MM.1S (cell line): ENCODE results near the gene PSMB10.

Source experiments
- DNase-seq: peaks from one replicate; pipeline ENCODE4 v3.0.0-alpha.2; 2015
- H2AFZ ChIP-seq: fragments of 300-600 bp; sonication (generic); 2 replicates; pipeline ENCODE4 v1.6.0; 2016; ENCODE audit warnings: antibody characterized with exemption, low read length
- H3F3A ChIP-seq: fragments of 300-600 bp; sonication (generic); 2 replicates; pipeline ENCODE4 v1.6.1; 2016; ENCODE audit warnings: mild to moderate bottlenecking, antibody characterized with exemption, low read length, moderate library complexity, mixed read lengths; ENCODE audit not compliant: insufficient read depth
- H3K27ac ChIP-seq: fragments of 300-600 bp; sonication (generic); 2 replicates; pipeline ENCODE4 v1.5.1; 2016; ENCODE audit warnings: mild to moderate bottlenecking, low read length
- H3K27me3 ChIP-seq: fragments of 300-600 bp; sonication (generic); replicated peaks from 2 replicates; pipeline ENCODE4 v1.6.0; 2016; ENCODE audit warnings: low read length; ENCODE audit not compliant: insufficient read depth
- H3K36me3 ChIP-seq: fragments of 300-600 bp; sonication (generic); replicated peaks from 2 replicates; pipeline ENCODE4 v1.6.1; 2016; ENCODE audit warnings: mild to moderate bottlenecking, low read length, mixed read lengths; ENCODE audit not compliant: insufficient read depth
- H3K4me1 ChIP-seq: fragments of 300-600 bp; sonication (generic); 2 replicates; pipeline ENCODE4 v1.6.1; 2016; ENCODE audit warnings: low read length, mixed read lengths
- H3K4me2 ChIP-seq: fragments of 300-600 bp; sonication (generic); 2 replicates; pipeline ENCODE4 v1.6.0; 2016; ENCODE audit warnings: low read depth, low read length
- H3K4me3 ChIP-seq: fragments of 300-600 bp; sonication (generic); 2 replicates; pipeline ENCODE4 v1.5.1; 2016; ENCODE audit warnings: low read length, mixed read lengths
- H3K79me2 ChIP-seq: fragments of 300-600 bp; sonication (generic); 2 replicates; pipeline ENCODE4 v1.6.1; 2016; ENCODE audit warnings: mixed run types, low read length, mixed read lengths
- H3K9ac ChIP-seq: fragments of 300-600 bp; sonication (generic); 2 replicates; pipeline ENCODE4 v1.6.1; 2016; ENCODE audit warnings: low read length, mixed read lengths
- H3K9me2 ChIP-seq: fragments of 300-600 bp; sonication (generic); replicated peaks from 2 replicates; pipeline ENCODE4 v1.6.1; 2016; ENCODE audit warnings: mild to moderate bottlenecking, low read length, mixed read lengths; ENCODE audit not compliant: insufficient read depth
- H3K9me3 ChIP-seq: fragments of 300-600 bp; sonication (generic); replicated peaks from 2 replicates; pipeline ENCODE4 v1.6.1; 2016; ENCODE audit warnings: mild to moderate bottlenecking, low read length, mixed read lengths; ENCODE audit not compliant: insufficient read depth
- H4K20me1 ChIP-seq: fragments of 300-600 bp; sonication (generic); 2 replicates; pipeline ENCODE4 v1.6.1; 2016; ENCODE audit warnings: mild to moderate bottlenecking, low read length, moderate library complexity, mixed read lengths; ENCODE audit not compliant: insufficient read depth
- CTCF ChIP-seq: fragments of 300-600 bp; sonication (generic); IDR thresholded peaks from 2 replicates; pipeline ENCODE4 v1.5.1; 2016; ENCODE audit warnings: antibody characterized with exemption, low read length, mixed read lengths
- EZH2 ChIP-seq: fragments of 300-600 bp; sonication (generic); optimal IDR thresholded peaks from 2 replicates; pipeline ENCODE3; 2017; ENCODE audit warnings: low read depth, mild to moderate bottlenecking, antibody characterized with exemption, low read length, mixed read lengths
- EZH2phosphoT487 ChIP-seq: fragments of 300-600 bp; sonication (generic); IDR thresholded peaks from 2 replicates; pipeline ENCODE4 v1.6.1; 2018; ENCODE audit warnings: antibody characterized with exemption, low read length

Gene PSMB10

GRCh38 chr16:67914758-67915495 is 21.7 kb downstream of the PSMB10 start:
- Histone ChIP-seq H4K20me1 (no peaks in the 10 kb centered on the region), H3K9me2 (no peaks in the 10 kb centered on the region), H3K4me3 (no peak overlapping the region), H3K79me2 (peaks cover 9% of the 10 kb centered on the region), H2AFZ (no peak overlapping the region), H3K36me3 (no peaks in the 10 kb centered on the region), H3K9me3 (no peaks in the 10 kb centered on the region), H3K4me1 (no peaks in the 10 kb centered on the region), H3K4me2 (no peak overlapping the region), H3K27ac (no peak overlapping the region), H3F3A (no peaks in the 10 kb centered on the region), H3K9ac (no peak overlapping the region), H3K27me3 (no peaks in the 10 kb centered on the region)
- TF ChIP-seq EZH2 (no peak), CTCF (no peak)
- no peak for DNase-seq

- H3K79me2 ChIP-seq = no peaks in the 10 kb centered on the region
- no peak overlapping the region for H2AFZ ChIP-seq
- no peak overlapping the region for H3K4me3 ChIP-seq
- DNase-seq = no peak
- H3K36me3 ChIP-seq = no peaks in the 10 kb centered on the region; the same call in 1 of the 2 replicates
- H3K9ac ChIP-seq = no peak overlapping the region
- H4K20me1 ChIP-seq = no peaks in the 10 kb centered on the region
- H3K4me1 ChIP-seq = no peaks in the 10 kb centered on the region
- H3K27ac ChIP-seq = no peak overlapping the region
- no peaks in the 10 kb centered on the region for H3F3A ChIP-seq
- H3K27me3 ChIP-seq = no peaks in the 10 kb centered on the region
- no peaks in the 10 kb centered on the region for H3K9me2 ChIP-seq
- no peak for TF ChIP-seq CTCF
- no peak for TF ChIP-seq EZH2
- no peak for TF ChIP-seq EZH2phosphoT487
- H3K9me3 ChIP-seq = no peaks in the 10 kb centered on the region
- no peak overlapping the region for H3K4me2 ChIP-seq
These were observed 26.5 kb downstream of the PSMB10 start for GRCh38 chr16:67910158-67910557.

DNA sequence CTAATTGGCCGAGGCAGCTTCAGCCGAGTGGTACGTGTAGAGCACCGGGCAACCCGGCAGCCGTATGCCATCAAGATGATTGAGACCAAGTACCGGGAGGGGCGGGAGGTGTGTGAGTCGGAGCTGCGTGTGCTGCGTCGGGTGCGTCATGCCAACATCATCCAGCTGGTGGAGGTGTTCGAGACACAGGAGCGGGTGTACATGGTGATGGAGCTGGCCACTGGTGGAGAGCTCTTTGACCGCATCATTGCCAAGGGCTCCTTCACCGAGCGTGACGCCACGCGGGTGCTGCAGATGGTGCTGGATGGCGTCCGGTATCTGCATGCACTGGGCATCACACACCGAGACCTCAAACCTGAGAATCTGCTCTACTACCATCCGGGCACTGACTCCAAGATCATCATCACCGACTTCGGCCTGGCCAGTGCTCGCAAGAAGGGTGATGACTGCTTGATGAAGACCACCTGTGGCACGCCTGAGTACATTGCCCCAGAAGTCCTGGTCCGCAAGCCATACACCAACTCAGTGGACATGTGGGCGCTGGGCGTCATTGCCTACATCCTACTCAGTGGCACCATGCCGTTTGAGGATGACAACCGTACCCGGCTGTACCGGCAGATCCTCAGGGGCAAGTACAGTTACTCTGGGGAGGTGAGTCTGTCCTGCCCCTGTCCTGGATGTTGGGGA is 27.5 kb downstream of the PSMB10 start:
- Histone ChIP-seq H3K79me2 (no peaks in the 10 kb centered on the region), H3K36me3 (no peaks in the 10 kb centered on the region; the same call in 1 of the 2 replicates), H3K9me2 (no peaks in the 10 kb centered on the region), H3K27me3 (no peaks in the 10 kb centered on the region), H4K20me1 (no peaks in the 10 kb centered on the region), H3K9me3 (no peaks in the 10 kb centered on the region), H3F3A (no peaks in the 10 kb centered on the region), H2AFZ (no peak overlapping the region), H3K4me3 (no peak overlapping the region), H3K4me1 (no peaks in the 10 kb centered on the region), H3K4me2 (no peak overlapping the region), H3K9ac (no peak overlapping the region), H3K27ac (no peak overlapping the region)
- DNase-seq = no peak
- TF ChIP-seq EZH2phosphoT487 (no peak), EZH2 (no peak), CTCF (no peak)
